ENCODE results near the gene GNB1. TPM values are rescaled to one million over a fixed set of nuclear protein-coding genes. Genes with fewer than 3 reads are reported as not detected.
A peak's percentile ranks its signal among the peaks of the same experiment; 100 is the strongest.
"Not testable (repeated sequence)": the region's sequence is repeated elsewhere in the genome, so short reads cannot be mapped to it uniquely, and the experiment has no call there.

The GNB1 gene
- total RNA-seq, 2 donors from 2014 or later = 69.9 to 91.6 TPM

GRCh38 chr1:1891349-1892078 is 627 bp upstream of the GNB1 start:
- peak in 1 of 2 donors; percentile 28 for TF ChIP-seq CTCF (IDR thresholded peaks at IDR 0.05)
- Histone ChIP-seq H3K27ac (peak overlapping the region; percentile 95 to 96), H3K4me3 (peak overlapping the region; percentile 91), H3K9me3 (no peaks in the 10 kb centered on the region), H3K36me3 (no peaks in the 10 kb centered on the region), H3K27me3 (no peaks in the 10 kb centered on the region), H3K4me1 (peaks cover 0 to 70% of the 10 kb centered on the region in 2 donors)
- no peak for DNase-seq (ENCODE audit: low spot score)

- H3K9me3 ChIP-seq = no peaks in the 10 kb centered on the region
- DNase-seq (ENCODE audit: low spot score) = no peak
- peak overlapping the region; percentile 91 for H3K4me3 ChIP-seq
- H3K36me3 ChIP-seq = no peaks in the 10 kb centered on the region
- H3K27me3 ChIP-seq = no peaks in the 10 kb centered on the region
- H3K4me1 ChIP-seq = peaks cover 0 to 74% of the 10 kb centered on the region in 2 donors
- H3K27ac ChIP-seq = peak overlapping the region; percentile 95 to 96
- peak in 1 of 2 donors; percentile 18 for TF ChIP-seq CTCF (IDR thresholded peaks at IDR 0.05)
These were observed 911 bp downstream of the GNB1 start for GRCh38 chr1:1889847-1890505.

GRCh38 chr1:1889090-1889750 is 1.7 kb downstream of the GNB1 start:
- peak overlapping the region; percentile 91 for H3K4me3 ChIP-seq
- H3K27me3 ChIP-seq = no peaks in the 10 kb centered on the region
- no peaks in the 10 kb centered on the region for H3K9me3 ChIP-seq
- H3K36me3 ChIP-seq = no peaks in the 10 kb centered on the region
- no peak for DNase-seq (ENCODE audit: low spot score)
- H3K4me1 ChIP-seq = peaks cover 0 to 74% of the 10 kb centered on the region in 2 donors
- no peak for TF ChIP-seq CTCF (IDR thresholded peaks at IDR 0.05)
- peak overlapping the region; percentile 95 to 96 for H3K27ac ChIP-seq

GRCh38 chr1:1883890-1884289 is 7.0 kb downstream of the GNB1 start:
- not testable (repeated sequence) for DNase-seq (ENCODE audit: low spot score)
- Histone ChIP-seq H3K27ac (peak overlapping the region in 1 of 2 donors; percentile 55), H3K4me1 (peaks cover 0 to 85% of the 10 kb centered on the region in 2 donors)

GRCh38 chr1:1883092-1883873 is 7.6 kb downstream of the GNB1 start:
- Histone ChIP-seq H3K4me1 (peaks cover 0 to 85% of the 10 kb centered on the region in 2 donors), H3K4me3 (no peak overlapping the region), H3K27ac (peak overlapping the region; percentile 10 to 55), H3K9me3 (no peaks in the 10 kb centered on the region), H3K36me3 (no peaks in the 10 kb centered on the region), H3K27me3 (no peaks in the 10 kb centered on the region)
- no peak for TF ChIP-seq CTCF (IDR thresholded peaks at IDR 0.05)
- DNase-seq (ENCODE audit: low spot score) = no peak

More at GRCh38 chr1:1883890-1884289, 7.0 kb downstream of the GNB1 start:
- H3K9me3 ChIP-seq, H3K27me3 ChIP-seq, H3K36me3 ChIP-seq, H3K4me3 ChIP-seq: not testable (repeated sequence)
